ENCODE results near the gene ZNF853.

The ZNF853 gene

DNA sequence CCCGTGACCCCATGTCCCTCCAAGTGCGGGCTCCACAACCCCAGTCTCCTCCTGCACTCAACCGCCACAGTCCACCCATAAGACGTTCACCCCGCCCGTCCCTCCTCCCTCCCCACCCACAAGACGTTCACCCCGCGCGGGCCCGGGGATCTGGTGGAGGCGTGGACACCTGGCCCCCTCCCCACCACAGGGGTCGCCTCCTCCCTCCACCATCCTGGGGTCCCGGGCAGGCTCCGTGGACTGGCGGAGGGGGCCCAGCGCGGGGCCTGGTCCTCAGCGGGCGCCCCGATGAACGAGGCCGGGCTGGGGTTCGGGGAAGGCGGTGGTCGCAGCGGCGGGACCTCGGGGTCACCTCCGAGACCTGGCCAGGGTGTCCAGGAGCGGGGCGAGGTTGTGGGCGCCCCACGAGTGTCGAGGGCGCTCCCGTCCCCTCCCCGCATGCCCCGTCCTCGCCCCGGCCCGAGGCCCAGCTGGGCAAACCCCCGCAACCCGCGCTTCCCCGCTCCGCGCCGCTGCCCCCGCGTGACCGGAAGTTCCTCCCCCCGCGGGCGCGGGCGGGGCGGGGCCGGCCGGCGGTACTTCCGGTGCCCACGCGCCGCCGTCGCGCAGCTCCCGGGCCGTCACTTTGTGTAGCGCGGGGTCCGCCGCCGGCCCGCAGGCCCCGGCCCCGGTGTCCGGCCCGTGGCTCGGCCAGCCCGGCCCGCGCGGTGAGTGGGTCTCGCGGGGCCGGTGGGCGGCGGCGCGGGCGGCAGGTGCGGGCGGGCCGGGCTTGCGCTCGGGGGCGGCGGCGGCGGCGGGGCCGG is 21.5 kb downstream of the ZNF853 start, which contains the start of gene ZNF316:
TSS of gene ZNF316 (plus strand) at position 578 of the 803 bp plus-strand sequence. CDS start 5,092 bp downstream, outside the sequence.
- DNase-seq (ENCODE audit: low spot score), result peak; percentile 34

DNA sequence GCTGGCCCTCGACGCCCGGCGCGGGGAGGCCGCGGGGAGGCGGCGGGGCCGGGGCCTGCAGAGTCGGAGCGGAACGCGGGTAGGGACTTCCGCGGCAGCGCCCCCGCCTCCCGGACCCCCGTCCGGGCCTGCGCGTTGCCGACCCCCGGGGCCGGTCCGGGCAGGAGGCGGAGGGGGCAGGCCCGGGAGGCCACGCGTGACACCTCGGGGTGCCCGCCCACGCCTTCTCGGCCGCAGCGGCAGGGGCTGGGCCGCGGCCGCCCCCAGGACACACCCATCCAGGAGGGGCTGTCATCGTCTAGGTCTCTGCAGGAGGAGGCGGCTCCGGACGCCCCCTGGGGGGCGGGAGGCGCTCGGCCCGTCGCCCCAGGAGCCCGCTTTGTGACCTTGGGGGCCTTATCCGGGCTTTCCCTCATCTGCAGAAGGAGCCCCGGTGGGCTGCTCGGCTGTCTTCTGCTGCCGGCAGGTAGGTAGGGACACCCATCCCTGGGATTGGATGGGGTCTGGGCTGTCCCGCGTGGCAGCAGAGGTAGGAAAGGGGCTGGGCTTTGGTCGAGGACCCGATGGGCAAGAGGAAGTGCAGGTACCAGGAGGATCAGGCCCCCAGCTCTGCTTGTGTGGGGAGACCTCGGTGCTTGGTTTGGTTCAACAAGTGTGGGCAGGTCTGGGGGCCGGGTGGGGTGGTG is 22.3 kb downstream of the ZNF853 start:
- DNase-seq (ENCODE audit: low spot score), result peak; percentile 47

DNA sequence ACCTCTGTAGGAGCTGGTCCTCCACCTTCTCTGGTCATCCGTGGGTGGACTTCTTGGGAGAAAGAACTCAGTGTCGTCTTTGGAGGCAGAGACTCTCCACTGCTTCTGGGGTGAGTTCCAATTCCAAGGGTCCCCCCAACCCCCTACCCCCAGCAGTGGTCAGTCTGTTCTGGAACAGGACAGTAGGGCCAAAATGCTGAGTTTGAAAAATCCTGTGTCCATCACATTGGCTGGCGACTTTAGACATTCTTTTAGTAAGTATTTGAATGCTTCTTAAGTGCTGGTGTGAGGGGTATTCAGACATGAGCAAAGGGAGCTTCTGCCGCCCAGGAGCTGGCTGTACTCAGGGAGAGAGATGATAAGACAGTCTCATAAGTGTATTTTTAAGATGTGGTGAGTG is 23.6 kb downstream of the ZNF853 start:
- DNase-seq (ENCODE audit: low spot score), result no peak

DNA sequence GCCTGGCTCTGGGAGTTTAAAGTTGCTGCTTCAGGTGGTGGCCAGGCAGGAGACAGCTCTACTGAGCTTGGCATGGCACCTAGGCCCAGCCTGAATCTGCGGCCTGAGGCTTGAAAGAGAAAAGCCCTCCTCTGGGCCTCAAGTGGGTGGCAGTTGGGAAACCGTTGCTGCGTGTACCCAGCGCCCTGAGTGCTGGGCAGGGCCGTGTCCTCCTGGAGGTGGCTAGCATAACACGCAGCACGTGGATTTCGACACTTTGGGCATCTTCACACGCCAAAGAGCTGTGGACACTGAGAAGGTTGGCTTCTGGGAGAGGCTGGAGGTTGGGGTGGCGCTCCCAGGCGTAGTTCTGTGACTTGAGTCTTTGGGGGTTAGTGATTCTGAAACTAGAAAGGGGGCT is 24.2 kb downstream of the ZNF853 start:
- DNase-seq (ENCODE audit: low spot score), result no peak

DNA sequence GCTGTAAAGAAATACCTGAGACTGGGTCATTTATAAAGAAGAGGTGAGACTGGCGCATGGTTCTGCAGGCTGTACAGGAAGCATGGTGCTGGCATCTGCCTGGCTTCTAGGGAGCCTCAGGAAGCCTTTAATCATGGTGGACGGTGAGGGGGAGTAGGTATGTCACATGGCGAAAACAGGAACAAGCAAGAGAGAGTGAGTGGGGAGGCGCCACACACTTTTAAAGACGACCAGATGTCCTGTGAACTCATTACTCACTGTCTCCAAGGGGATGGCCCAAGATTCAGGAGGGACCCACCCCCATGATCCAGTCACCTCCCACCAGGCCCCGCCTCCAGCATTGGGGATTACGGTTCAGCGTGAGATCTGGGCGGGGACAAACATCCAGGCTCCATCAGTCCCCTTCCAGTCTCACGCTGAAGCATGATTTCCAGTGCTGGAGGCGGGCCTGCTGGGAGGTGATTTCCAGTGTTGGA is 24.9 kb downstream of the ZNF853 start:
- DNase-seq (ENCODE audit: low spot score), result no peak

DNA sequence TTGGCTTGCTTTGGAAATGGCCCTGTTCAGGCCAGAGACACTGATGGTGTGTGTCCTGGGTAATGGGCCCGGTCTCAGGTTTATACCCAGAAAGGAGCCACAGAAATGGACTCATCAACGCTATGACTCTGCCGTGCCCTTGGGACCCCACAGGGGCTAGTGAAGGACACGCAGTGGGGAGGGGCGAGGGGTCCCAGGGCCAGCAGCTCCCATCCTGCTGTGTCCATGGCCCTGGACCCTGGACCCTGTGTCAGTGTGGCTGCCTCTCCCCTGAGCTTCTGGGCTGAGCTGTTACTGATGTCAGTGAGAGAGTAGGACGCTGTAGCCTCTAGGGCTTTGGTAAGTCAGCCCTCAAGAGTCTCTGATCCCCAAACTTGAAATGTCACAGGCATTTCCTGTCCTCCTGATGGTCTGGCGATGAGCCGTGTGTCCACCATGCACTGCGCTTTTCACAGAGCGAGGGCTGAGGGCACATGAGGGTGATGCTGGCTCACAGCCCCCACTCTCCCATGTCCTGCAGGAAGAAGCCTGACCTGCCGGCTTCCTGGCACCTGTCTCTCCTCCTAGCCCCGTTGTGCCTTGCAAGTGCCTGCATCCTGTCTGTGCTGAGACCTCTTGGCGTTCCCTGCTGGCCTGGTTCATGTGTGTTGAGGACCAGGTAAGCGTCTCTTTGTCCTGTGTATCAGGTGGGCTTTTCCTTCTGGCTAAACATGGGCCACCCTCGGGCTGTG is 26.1 kb downstream of the ZNF853 start:
- no peak for DNase-seq (ENCODE audit: low spot score)

DNA sequence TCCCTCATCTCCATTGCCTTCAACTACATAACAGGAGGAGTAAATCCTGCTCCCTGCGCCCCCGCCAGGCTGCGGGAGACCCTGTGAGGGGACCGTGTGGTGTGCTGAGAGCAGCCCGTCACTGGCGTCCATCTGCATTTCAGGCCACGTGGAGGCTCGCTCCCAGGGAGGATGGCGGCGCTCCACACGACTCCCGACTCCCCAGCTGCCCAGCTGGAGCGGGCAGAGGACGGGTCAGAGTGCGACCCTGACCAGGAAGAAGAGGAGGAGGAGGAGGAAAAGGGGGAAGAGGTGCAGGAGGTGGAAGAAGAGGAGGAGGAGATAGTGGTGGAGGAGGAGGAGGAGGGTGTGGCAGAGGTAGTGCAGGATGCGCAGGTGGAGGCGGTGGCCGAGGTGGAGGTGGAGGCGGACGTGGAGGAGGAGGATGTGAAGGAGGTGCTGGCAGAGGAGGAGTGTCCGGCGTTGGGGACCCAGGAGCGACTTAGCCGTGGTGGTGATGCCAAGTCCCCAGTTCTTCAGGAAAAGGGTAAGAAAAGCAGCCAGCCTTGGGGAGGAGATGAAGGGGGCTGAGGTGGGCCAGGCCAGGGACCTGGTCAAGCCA is 26.9 kb downstream of the ZNF853 start:
- no peak for DNase-seq (ENCODE audit: low spot score)

DNA sequence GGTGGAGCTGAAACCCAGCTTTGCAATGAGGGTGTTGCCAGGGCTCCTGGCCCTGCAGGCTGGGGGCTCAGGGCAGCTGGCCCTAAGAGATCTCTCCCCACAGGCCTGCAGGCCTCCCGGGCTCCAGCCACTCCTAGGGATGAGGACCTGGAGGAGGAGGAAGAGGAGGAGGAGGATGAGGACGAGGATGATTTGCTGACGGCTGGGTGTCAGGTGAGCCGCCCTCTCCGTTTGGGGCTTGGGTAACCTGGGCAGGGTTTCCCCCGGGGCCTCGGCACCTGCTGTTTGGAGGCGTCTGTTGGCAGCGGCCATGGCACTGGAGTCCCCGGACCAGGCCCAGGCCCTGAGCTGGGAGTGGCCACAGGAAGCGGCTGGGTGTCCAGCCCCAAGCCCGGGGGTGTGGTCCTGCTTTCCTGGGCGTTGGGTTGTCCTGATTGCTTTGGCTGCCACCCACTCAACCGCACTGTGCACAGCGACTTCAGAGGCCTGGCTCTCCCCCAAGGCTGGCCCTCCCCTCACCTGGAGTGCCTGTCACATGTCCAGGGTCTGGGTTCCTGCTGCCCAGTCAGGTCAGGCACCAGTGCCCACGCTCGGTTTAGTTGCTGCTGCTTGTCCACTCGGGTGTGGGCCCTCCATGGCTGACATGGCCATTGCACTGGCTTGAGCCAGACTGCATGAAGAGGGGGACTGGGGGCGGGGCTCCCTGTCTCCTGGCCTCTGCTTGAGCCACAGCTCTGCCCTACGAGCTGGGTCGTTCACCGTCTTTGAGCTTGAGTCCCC is 27.6 kb downstream of the ZNF853 start:
- DNase-seq (ENCODE audit: low spot score), result no peak

DNA sequence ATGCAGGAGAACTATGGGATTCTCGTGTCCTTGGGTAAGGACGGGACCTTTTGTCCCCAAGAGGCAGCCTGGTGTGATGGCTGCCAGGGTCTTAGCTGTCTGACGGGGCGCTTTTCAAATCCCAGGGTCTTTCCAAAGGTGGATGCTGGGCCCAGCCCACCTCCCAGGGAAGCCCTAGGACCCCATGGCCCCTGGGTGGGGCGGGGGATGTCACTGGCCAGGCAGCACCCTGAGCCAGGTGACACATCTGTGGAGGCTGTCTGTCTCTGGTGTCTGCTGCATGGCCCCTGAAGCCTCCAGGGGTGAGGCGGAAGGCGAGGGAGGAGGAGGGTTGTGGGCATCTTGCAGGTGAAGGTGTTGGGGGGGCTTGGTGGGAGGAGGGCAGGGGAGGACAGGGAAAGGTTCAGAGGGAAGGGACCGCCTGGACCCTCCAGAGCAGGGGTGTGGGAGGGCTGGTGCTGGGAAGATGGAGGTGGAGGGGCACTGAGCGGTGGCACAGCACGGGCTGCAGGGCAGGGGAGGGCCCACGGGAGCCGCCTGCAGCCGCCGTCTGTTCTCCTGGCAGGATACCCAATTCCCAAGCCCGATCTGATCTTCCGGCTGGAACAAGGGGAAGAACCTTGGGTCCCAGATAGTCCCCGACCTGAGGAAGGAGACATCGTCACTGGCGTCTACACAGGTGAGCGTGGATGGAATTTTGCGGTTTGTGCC is 28.7 kb downstream of the ZNF853 start:
- DNase-seq (ENCODE audit: low spot score), result no peak

DNA sequence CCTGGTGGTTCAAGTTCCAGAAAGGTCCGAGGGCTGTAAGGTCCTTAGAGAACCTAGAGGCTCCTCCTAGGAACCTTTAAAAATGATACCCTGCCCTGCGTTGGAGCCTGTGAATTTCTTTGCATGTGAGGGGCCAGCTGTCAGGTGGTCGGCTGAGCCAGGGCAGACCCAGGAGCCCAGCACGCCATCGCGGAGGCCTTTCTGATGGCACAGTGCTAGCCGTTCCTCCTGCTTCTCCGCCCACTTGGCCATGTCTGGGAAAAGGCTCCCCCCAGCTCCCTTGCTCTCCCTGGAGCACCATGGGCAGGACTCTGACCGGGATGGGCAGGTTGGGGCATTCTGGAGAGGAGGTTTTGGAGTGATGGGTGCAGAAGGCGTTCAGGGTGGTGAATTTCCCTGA is 29.3 kb downstream of the ZNF853 start:
- no peak for DNase-seq (ENCODE audit: low spot score)

DNA sequence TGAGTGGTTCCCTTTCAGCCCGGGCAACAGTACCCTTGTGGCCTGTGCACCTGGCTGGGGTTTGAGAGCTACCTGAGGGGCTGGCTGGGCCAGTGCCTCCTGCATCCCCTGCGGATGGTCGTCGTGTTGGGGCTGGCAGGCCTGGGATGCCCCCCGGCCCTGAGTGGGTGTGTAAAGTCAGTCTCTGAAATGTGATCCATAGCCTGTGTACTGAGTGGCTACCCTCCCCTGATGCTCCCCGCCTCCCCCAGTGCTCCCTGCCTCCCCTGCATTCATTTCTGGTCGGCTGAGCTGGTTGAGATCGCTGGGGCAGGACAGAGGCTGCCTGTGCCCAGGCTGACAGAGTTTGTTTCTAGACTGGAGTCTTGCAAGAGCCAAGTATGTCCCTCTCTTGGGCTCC is 31.1 kb downstream of the ZNF853 start:
- DNase-seq (ENCODE audit: low spot score), result no peak

DNA sequence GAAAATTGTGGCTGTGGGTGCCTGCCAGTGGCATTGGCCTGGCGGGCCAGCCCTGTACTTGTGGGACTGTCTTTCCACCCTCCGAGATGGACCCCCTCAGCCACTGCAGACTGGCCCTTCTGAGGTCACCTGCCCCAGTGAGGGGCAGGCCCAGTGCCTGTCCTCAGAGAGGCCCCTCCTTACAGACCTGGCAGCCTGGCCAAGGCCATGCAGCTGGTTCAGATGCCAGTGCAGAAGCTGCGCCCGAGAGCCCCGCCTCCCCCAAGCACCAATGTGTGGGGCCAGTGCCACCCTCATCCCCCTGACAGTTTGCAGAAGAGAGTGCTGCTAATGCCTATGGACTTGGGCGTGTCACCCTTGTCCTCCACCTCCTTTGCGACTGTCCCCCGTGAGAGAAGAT is 31.7 kb downstream of the ZNF853 start:
- no peak for DNase-seq (ENCODE audit: low spot score)

DNA sequence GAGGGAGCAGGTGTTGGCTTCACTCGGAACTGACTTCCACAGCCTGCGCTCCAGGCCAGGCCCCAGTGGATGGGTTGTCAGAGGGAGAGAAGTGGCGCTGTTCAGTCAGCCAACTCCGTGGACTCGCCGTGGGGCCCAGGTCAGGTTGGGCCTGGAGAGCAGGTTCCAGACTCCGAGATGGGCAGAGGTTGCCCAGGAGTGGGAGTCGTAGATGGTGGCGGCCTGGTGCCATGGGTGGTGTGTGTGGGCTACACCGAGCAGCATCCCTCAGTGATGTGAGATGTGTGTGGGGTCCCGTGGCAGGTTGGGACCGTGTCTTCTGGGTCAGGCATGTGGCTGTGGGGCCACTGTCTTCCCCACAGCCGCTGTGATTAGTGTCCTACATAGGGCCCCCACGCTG is 32.1 kb downstream of the ZNF853 start:
- DNase-seq (ENCODE audit: low spot score), result no peak

DNA sequence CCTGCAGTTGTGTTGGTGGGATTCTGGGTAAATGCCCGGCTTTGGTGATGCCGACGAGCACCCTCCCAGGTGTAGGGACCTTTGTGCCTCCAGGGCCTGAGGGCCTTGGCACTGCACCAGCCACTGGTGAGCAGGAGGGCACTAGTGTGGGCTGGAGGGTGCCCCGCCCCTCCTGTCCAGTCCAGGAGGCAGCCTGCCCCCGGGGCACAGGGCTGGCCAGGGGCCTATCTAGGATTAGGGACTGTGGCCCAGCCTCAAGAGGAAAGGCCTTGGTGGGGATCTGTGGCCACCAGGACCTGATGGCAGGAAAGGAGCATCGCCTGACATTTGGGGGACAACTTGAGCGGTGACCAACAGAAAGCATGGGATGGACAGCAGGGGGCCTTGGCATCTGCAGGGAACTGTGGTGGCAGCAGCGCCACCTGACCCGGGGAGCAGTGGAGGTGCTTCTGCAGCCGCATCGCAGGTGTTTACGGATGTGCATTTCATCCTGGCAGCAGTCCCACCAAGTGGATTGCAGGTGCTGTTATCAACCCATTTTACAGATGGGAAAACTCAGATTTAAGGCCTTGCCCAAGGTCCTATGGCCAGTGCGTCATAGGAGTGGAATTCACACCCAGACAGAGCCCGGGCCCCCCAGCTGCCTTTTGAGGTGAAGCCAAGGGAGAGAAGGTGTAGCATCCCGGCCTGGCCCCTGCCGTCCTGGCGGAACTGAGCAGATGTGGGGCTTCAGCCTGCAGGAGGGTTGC is 32.8 kb downstream of the ZNF853 start:
- no peak for DNase-seq (ENCODE audit: low spot score)

DNA sequence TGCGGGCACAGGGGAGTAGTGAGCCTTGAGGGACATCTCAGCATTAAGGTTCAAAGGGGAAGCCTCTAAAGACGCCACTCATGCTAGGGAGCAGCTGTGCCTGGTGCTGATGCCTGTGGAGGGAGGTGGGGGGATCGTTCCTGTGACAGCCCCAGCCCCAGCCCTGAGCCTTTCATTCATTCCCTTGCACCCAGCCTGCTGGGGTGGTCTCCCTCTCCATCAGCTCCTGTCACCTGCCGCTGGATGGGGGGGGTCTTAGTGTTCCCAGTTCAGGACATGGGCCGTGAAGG is 33.4 kb downstream of the ZNF853 start:
- DNase-seq (ENCODE audit: low spot score), result no peak

DNA sequence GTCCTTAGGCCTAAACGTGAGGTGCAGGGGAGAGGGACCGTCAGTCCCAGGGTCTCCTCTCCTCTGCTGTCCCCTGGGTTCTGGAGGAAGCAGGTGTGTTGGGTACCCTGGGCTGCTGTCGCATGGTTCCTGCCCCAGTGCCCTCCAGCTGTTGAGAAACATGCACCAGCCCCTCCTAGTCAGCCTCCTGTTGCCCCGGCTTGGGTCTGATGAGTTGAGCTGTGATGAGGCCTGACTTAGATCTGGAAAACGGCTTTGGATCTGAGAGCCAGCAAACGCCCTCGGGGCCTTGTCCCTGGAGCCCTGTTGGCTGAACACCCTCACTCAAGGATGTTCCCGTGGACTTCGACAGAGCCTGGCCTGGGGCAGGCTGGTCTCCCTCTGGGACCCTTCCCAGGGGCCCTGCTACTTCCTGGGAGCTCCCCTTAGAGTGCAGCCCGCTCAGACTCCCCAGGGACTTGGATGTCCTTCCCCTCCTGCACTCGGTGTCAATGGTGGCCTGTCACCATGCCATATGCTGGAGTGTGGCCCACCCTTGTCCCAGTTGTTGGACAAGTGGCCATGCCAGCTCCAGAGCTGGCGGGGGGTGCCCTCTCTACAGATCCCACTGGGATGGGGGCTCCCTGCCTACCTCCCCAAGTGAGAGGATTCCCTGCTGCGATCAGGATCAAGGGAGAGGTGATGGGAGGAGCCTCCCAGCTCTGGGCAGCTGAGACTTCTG is 34.0 kb downstream of the ZNF853 start:
- no peak for DNase-seq (ENCODE audit: low spot score)

DNA sequence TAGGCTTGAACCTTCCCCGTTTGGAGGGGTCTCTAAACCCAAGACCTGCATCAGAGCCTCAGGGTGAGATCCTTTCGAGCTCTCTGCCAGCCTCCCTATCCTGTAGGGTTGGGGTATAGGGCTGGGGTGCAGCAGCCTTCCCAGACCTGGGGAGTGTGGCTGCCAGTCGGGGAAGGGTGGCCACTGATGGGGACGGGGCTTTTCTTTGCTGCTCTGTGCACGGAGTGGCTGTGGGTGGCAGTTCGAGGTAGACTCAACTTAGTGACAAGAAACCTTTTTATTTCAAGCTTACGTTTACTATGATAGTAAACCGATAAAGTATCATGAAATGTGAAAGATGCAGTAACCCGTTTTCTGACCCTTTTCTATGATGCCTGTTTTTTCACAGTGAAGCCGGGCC is 34.7 kb downstream of the ZNF853 start:
- no peak for DNase-seq (ENCODE audit: low spot score)

DNA sequence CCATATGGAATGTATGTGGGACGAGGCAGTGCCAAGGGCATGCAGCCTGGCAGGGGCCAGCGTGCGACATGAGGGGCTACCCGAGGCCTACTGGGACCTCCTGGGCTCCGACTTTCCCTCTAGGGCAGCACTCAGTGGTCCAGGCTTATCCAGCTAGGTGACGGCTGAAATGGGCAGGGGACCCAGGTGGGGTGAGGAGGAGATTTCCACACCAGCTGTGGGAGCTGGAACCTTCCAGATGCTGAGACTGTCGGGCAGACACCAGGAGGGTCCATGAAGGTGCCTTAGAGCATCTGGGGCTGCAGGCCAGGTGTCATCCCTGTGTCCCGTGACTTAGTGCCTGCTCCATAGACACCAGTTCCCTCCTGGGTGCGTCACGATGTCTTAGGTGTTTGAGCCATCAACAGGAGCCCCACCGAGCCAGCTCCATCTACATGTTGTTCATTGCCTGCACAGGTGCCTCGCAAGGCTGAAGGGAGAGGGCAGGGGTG is 35.2 kb downstream of the ZNF853 start:
- no peak for DNase-seq (ENCODE audit: low spot score)

DNA sequence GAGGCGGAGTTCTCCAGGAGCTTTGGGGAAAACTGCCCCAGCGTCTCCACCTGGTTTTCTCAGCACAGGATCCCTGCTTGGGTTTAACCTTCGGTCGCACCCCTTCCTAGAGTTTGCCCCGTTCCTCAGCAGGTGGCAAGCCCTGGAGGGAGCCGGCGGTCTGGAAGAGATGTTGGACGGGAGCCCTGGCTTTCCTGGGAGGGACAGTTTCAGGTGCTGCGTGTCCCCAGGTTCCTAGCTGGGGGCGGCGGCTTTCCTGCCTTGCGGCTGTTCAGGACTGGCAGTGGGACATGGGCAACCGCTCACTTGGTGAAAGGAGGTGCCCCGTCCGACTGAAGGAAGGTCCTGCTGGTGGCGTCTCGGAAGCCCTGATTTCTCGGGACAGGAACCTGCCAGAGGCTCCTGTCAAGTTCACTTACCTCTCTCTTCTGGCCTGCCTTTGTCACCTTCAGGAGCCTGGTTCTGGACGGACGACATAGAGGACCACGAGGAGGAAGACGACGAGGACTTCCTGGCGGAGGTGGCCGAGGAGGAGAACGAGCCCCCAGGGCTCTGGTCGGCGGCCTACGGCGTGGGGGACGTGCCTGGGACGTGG is 36.5 kb downstream of the ZNF853 start:
- DNase-seq (ENCODE audit: low spot score), result no peak

Measured in SW480 (cell line).